Transverse colon (tissue), 4 donors: ENCODE results near the gene PSMC6. TPM values are rescaled to one million over a fixed set of nuclear protein-coding genes. Genes with fewer than 3 reads are reported as not detected.
"Not testable (repeated sequence)": the region's sequence is repeated elsewhere in the genome, so short reads cannot be mapped to it uniquely, and the experiment has no call there.

Experiments
- DNase-seq: peaks from one replicate; pipeline ENCODE4 v3.0.0-alpha.2; 2019
- H3K27ac ChIP-seq, 4 donors: fragments of 200-600 bp; sonication (generic); 2 replicates each; pipeline ENCODE4 v1.5.1; 2016 to 2018; ENCODE audit warnings: inconsistent platforms in 4 of 4
- H3K27me3 ChIP-seq: fragments of 200-600 bp; sonication (generic); 2 replicates; pipeline ENCODE4 v1.5.1; 2017; ENCODE audit warnings: inconsistent platforms
- H3K36me3 ChIP-seq, 4 donors: fragments of 200-600 bp; sonication (generic); 2 replicates each; pipeline ENCODE4 v1.5.1; 2017 to 2019; ENCODE audit warnings: inconsistent platforms in 4 of 4
- H3K4me1 ChIP-seq, 4 donors: fragments of 200-600 bp; sonication (generic); 2 replicates each; pipeline ENCODE4 v1.5.1; 2017 to 2020; ENCODE audit warnings: inconsistent platforms in 4 of 4
- H3K4me3 ChIP-seq, 4 donors: fragments of 200-600 bp; sonication (generic); 1 replicate in 1 of 4; 2 replicates in 3 of 4; pipeline versions ENCODE4 v1.5.1 to v1.6.1; 2017 to 2019; ENCODE audit warnings: inconsistent platforms in 4 of 4
- H3K9me3 ChIP-seq, 2 donors: fragments of 200-600 bp; sonication (generic); 2 replicates each; pipeline ENCODE4 v1.5.1; 2017 to 2019; ENCODE audit warnings: inconsistent platforms in 2 of 2
- CTCF ChIP-seq, 5 experiments: fragments of 200-600 bp in 3 of 5; fragments of 450-650 bp in 2 of 5; sonication (generic) in 3 of 5; IDR thresholded peaks; 1 replicate in 2 of 5; 2 replicates in 3 of 5; pipeline ENCODE4 v1.5.1; 2016 to 2017; ENCODE audit warnings: antibody characterized with exemption in 5 of 5, inconsistent platforms in 3 of 5, mild to moderate bottlenecking in 2 of 5, moderate library complexity in 1 of 5
- EP300 ChIP-seq: sonication (generic); formaldehyde crosslinking; IDR thresholded peaks from one replicate; pipeline ENCODE4 v1.6.1; 2017; ENCODE audit warnings: antibody characterized with exemption, low read depth
- POLR2A ChIP-seq: fragments of 450-650 bp; IDR thresholded peaks from one replicate; pipeline ENCODE4 v1.6.1; 2016; ENCODE audit warnings: antibody characterized with exemption, mild to moderate bottlenecking, moderate library complexity
- POLR2AphosphoS5 ChIP-seq, 3 donors: sonication (generic); formaldehyde crosslinking; IDR thresholded peaks; one replicate each; pipeline ENCODE4 v1.6.1; 2016; ENCODE audit warnings: antibody characterized with exemption in 3 of 3
- WGBS, 2 donors: methylation state at CpG; one replicate each; pipeline ENCODE4 v1.1.5; 2018; ENCODE audit warnings: low coverage in 1 of 2; 5-methylcytosine and 5-hydroxymethylcytosine counted together
- in situ Hi-C, 4 donors: fragments of 200-750 bp; cut with MboI; loops; one replicate each; pipeline versions ENCODE4 v1.15.0 to v1.15.1; 2017; ENCODE audit warnings: low sequenced_read_pairs in 3 of 4, low pct_ligation_motif_present in 1 of 4, low pct_unique_long_range_greater_than_20kb in 1 of 4
- intact Hi-C: fragments of 100-400 bp; cut with DNase I; formaldehyde crosslinking; loops from one replicate; pipeline ENCODE4 v1.15.1; 2023; ENCODE audit warnings: low total_unique reads
- total RNA-seq, 4 donors: library from RNA; depleted of rRNA; stranded (reverse); fragments of >200 nt; gene quantifications; one replicate each; pipeline ENCODE4 v1.1.0, GENCODE V29; 2016

The PSMC6 gene
- total RNA-seq, 4 donors from 2014 or later: 6.8 to 87.8 (median 47.8) TPM

DNA sequence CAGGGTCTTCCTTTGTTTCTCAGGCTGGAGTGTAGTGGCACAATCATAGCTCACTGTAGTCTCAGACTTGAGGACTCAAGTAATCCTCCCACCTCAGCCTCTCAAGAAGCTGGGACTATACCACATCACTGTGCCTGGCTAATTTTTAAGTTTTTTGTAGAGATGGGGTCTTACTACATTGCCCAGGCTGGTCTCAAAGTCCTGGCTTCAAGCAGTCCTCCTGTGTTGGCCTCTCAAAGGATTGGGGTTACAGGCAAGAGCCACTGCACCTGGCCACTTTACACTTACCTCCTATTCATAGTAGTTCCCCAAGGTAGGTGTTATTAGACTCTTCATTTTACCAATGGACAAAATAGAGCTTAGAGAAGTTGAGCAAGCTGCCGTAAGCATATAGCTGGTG, 52.1 kb downstream of the PSMC6 start:
- H3K27ac ChIP-seq: no peak overlapping the region
- no peaks in the 10 kb centered on the region for H3K9me3 ChIP-seq
- H3K4me1 ChIP-seq: peaks cover 0 to 3% (median 0%) of the 10 kb centered on the region in 4 donors
- in situ Hi-C loops: no loop called here
- H3K27me3 ChIP-seq: no peaks in the 10 kb centered on the region
- H3K4me3 ChIP-seq: no peak overlapping the region
- H3K36me3 ChIP-seq: peaks cover 0 to 23% (median 11%) of the 10 kb centered on the region in 4 donors
- intact Hi-C loops: no loop called here
- no peak for TF ChIP-seq CTCF (IDR thresholded peaks at IDR 0.05)
- TF ChIP-seq POLR2AphosphoS5 (IDR thresholded peaks at IDR 0.05): no peak
- TF ChIP-seq POLR2A: no peak
- no peak for TF ChIP-seq EP300
- 100% methylated on average over 1 of the region's 1 CpG for WGBS, 2 donors
- no peak for DNase-seq

DNA sequence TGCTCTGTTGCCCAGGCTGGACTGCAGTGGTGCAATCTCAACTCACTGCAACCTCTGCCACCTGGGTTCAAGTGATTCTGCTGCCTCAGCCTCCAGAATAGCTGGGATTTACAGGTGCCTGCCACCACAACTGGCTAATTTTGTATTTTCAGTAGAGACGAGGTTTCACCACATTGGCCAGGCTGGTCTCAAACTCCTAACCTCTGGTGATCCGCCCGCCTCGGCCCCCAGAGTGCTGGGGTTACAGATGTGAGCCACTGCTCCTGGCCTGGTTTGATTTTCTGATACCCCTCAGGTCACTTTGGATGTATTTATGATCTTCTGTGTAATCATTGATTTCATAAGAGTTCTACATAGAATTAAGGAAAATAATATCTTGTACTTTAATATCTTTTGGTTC, 55.9 kb downstream of the PSMC6 start:
- 87 to 100% methylated on average over 3 to 4 of the region's 4 CpGs for WGBS, 2 donors
- in situ Hi-C loops, H3K27ac ChIP-seq, H3K9me3 ChIP-seq, H3K4me1 ChIP-seq, DNase-seq, H3K4me3 ChIP-seq, H3K27me3 ChIP-seq: not testable (repeated sequence)
- intact Hi-C loops: loop anchor here (5.0 kb wide), 1 partner anchor 1601 kb away; no protein-coding TSS in a partner anchor
- H3K36me3 ChIP-seq: peaks cover 0 to 21% (median 8%) of the 10 kb centered on the region in 4 donors

GRCh38 chr14:52767058-52767833, 60.2 kb downstream of the PSMC6 start:
- no peak for DNase-seq
- in situ Hi-C loops: no loop called here
- peaks cover 0 to 34% (median 17%) of the 10 kb centered on the region in 4 donors for H3K36me3 ChIP-seq
- H3K4me3 ChIP-seq: no peak overlapping the region
- peaks cover 0 to 3% (median 0%) of the 10 kb centered on the region in 4 donors for H3K4me1 ChIP-seq
- no peak for TF ChIP-seq CTCF (IDR thresholded peaks at IDR 0.05)
- no peak for TF ChIP-seq POLR2A
- TF ChIP-seq EP300: no peak
- no peak for TF ChIP-seq POLR2AphosphoS5 (IDR thresholded peaks at IDR 0.05)
- intact Hi-C loops: no loop called here
- WGBS, 2 donors: 90 to 96% methylated on average over 3 of the region's 3 CpGs
- H3K27me3 ChIP-seq: no peaks in the 10 kb centered on the region
- H3K9me3 ChIP-seq: no peaks in the 10 kb centered on the region
- no peak overlapping the region for H3K27ac ChIP-seq

DNA sequence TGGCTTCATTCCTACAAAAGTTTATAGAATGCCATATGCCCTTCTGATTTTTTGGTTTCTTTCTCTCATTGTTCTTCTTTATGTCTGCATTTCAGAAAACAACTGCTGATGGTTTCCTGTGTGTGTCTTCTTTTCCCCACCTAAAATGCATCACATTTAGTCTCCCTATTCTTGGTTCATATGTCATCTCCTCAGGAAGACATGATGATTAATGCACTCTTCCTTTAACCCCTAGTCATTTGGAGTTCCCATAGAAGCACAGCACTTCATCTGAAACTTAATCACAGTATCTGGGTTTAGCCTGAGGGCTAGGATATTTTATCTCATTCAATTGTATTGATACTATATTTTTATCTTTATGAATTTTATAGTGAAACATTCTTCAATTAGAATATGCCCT, 62.9 kb downstream of the PSMC6 start:
- TF ChIP-seq POLR2AphosphoS5 (IDR thresholded peaks at IDR 0.05) (no peak), CTCF (IDR thresholded peaks at IDR 0.05) (no peak), POLR2A (no peak), EP300 (no peak)
- intact Hi-C loops: no loop called here
- Histone ChIP-seq H3K36me3 (peaks cover 0 to 42% (median 19%) of the 10 kb centered on the region in 4 donors), H3K27ac (no peak overlapping the region), H3K27me3 (no peaks in the 10 kb centered on the region), H3K4me3 (no peak overlapping the region), H3K9me3 (no peaks in the 10 kb centered on the region), H3K4me1 (no peaks in the 10 kb centered on the region)
- in situ Hi-C loops: no loop called here
- DNase-seq: no peak

GRCh38 chr14:52776816-52777215, 69.8 kb downstream of the PSMC6 start:
- H3K27me3 ChIP-seq: no peaks in the 10 kb centered on the region
- TF ChIP-seq POLR2A (no peak), POLR2AphosphoS5 (IDR thresholded peaks at IDR 0.05) (no peak), CTCF (IDR thresholded peaks at IDR 0.05) (no peak), EP300 (no peak)
- no peak overlapping the region for H3K4me3 ChIP-seq
- H3K27ac ChIP-seq: no peak overlapping the region
- intact Hi-C loops (no loop called here), in situ Hi-C loops (no loop called here)
- DNase-seq: no peak
- WGBS, 2 donors: 77 to 88% methylated on average over 7 of the region's 7 CpGs
- peaks cover 0 to 28% (median 11%) of the 10 kb centered on the region in 4 donors for H3K36me3 ChIP-seq
- H3K4me1 ChIP-seq: no peaks in the 10 kb centered on the region
- no peaks in the 10 kb centered on the region for H3K9me3 ChIP-seq
